ENCODE results near the gene TMEM253.

Gene TMEM253

DNA sequence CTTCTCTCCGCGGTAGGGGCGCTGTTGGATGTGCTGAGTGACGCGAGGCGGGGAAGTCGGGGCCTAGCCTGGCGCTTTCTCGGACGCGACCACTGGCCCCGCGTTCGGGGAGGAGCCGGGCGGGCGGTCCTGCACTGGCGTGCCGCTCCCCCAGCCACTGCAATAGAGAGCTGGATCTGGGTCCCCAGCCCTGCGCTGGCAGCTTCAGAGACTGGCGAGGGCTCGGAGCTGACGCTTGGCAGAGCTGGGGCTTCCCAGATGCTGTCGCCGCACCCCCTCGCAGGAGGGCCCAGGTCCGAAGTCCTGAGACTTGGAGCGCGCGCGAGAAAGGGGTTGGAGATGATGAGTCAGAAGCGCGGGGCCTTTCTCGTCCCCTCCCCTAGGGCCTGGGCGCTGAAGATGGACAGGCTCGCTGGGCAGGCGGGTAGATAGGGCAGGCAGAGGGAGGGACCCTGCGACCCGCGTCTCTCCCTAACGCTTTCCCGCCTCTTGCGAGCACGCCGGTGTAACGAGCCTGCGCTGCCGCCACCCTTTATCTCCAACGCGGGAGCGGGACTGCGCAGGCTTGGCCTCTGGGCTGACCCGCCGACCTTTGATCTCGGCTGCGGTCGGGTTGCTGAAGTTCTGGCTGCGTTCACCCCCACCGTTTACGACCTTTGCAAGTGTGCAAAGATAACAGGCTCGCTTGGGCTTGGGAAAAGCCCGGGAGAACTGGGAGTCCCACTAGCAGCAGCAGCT, 3.0 kb downstream of the TMEM253 start (continued):
- TF ChIP-seq BCL11B (tag by site-specific recombination; IDR thresholded peaks at IDR 0.05; ENCODE audit: low read depth) (peak; percentile 66), ZNF391 (tag by site-specific recombination; IDR thresholded peaks at IDR 0.05; ENCODE audit: borderline replicate concordance, low read depth) (peak; percentile 70; the same call in 1 of the 2 replicates), ZNF501 (tag by site-specific recombination; IDR thresholded peaks at IDR 0.05) (peak; percentile 67; the same call in 1 of the 2 replicates), SCRT2 (tag by site-specific recombination; IDR thresholded peaks at IDR 0.05) (no peak), KLF9 (tag by site-specific recombination; IDR thresholded peaks at IDR 0.05; ENCODE audit: low read depth) (peak; percentile 46), ZNF394 (tag by site-specific recombination; IDR thresholded peaks at IDR 0.05; ENCODE audit: borderline replicate concordance) (peak; percentile 61; the same call in 1 of the 2 replicates), BCL11A (tag by site-specific recombination; IDR thresholded peaks at IDR 0.05; ENCODE audit: low read depth) (peak; percentile 91), ZNF335 (tag by site-specific recombination; conservative IDR thresholded peaks at IDR 0.05) (peak; percentile 83), HOXC10 (CRISPR knock-in tag; IDR thresholded peaks at IDR 0.05) (peak; percentile 92; the same call in 1 of the 2 replicates), ZFP37 (tag by site-specific recombination; IDR thresholded peaks at IDR 0.05) (peak; percentile 65), RBAK (tag by site-specific recombination; IDR thresholded peaks at IDR 0.05) (no peak), YY1 (tag by site-specific recombination; IDR thresholded peaks at IDR 0.05) (peak; percentile 36), ZNF777 (tag by site-specific recombination; IDR thresholded peaks at IDR 0.05; ENCODE audit: borderline replicate concordance) (no peak), ZNF670 (tag by site-specific recombination; IDR thresholded peaks at IDR 0.05; ENCODE audit: low read depth) (no peak), ZNF610 (tag by site-specific recombination; IDR thresholded peaks at IDR 0.05; ENCODE audit: borderline replicate concordance) (peak; percentile 82), ZNF404 (tag by site-specific recombination; IDR thresholded peaks at IDR 0.05) (no peak)
- TF ChIP-seq, protein P1, sequence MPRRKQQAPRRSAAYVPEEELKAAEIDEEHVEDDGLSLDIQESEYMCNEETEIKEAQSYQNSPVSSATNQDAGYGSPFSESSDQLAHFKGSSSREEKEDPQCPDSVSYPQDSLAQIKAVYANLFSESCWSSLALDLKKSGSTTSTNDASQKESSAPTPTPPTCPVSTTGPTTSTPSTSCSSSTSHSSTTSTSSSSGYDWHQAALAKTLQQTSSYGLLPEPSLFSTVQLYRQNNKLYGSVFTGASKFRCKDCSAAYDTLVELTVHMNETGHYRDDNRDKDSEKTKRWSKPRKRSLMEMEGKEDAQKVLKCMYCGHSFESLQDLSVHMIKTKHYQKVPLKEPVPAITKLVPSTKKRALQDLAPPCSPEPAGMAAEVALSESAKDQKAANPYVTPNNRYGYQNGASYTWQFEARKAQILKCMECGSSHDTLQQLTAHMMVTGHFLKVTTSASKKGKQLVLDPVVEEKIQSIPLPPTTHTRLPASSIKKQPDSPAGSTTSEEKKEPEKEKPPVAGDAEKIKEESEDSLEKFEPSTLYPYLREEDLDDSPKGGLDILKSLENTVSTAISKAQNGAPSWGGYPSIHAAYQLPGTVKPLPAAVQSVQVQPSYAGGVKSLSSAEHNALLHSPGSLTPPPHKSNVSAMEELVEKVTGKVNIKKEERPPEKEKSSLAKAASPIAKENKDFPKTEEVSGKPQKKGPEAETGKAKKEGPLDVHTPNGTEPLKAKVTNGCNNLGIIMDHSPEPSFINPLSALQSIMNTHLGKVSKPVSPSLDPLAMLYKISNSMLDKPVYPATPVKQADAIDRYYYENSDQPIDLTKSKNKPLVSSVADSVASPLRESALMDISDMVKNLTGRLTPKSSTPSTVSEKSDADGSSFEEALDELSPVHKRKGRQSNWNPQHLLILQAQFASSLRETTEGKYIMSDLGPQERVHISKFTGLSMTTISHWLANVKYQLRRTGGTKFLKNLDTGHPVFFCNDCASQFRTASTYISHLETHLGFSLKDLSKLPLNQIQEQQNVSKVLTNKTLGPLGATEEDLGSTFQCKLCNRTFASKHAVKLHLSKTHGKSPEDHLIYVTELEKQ (tag by site-specific recombination; IDR thresholded peaks at IDR 0.05; ENCODE audit: borderline replicate concordance), result peak; percentile 64; the same call in 1 of the 2 replicates
- TF ChIP-seq, protein P2, sequence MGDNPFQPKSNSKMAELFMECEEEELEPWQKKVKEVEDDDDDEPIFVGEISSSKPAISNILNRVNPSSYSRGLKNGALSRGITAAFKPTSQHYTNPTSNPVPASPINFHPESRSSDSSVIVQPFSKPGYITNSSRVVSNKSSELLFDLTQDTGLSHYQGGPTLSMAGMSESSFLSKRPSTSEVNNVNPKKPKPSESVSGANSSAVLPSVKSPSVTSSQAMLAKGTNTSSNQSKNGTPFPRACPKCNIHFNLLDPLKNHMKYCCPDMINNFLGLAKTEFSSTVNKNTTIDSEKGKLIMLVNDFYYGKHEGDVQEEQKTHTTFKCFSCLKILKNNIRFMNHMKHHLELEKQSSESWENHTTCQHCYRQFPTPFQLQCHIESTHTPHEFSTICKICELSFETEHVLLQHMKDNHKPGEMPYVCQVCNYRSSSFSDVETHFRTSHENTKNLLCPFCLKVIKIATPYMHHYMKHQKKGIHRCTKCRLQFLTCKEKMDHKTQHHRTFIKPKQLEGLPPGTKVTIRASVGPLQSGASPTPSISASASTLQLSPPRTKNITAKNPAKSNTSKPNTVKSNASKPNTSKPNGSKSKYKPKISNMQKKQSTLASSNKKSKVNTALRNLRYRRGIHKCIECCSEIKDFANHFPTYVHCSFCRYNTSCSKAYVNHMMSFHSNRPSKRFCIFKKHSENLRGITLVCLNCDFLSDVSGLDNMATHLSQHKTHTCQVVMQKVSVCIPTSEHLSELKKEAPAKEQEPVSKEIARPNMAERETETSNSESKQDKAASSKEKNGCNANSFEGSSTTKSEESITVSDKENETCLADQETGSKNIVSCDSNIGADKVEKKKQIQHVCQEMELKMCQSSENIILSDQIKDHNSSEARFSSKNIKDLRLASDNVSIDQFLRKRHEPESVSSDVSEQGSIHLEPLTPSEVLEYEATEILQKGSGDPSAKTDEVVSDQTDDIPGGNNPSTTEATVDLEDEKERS (tag by site-specific recombination; IDR thresholded peaks at IDR 0.05), result no peak
- TF ChIP-seq, protein P3, sequence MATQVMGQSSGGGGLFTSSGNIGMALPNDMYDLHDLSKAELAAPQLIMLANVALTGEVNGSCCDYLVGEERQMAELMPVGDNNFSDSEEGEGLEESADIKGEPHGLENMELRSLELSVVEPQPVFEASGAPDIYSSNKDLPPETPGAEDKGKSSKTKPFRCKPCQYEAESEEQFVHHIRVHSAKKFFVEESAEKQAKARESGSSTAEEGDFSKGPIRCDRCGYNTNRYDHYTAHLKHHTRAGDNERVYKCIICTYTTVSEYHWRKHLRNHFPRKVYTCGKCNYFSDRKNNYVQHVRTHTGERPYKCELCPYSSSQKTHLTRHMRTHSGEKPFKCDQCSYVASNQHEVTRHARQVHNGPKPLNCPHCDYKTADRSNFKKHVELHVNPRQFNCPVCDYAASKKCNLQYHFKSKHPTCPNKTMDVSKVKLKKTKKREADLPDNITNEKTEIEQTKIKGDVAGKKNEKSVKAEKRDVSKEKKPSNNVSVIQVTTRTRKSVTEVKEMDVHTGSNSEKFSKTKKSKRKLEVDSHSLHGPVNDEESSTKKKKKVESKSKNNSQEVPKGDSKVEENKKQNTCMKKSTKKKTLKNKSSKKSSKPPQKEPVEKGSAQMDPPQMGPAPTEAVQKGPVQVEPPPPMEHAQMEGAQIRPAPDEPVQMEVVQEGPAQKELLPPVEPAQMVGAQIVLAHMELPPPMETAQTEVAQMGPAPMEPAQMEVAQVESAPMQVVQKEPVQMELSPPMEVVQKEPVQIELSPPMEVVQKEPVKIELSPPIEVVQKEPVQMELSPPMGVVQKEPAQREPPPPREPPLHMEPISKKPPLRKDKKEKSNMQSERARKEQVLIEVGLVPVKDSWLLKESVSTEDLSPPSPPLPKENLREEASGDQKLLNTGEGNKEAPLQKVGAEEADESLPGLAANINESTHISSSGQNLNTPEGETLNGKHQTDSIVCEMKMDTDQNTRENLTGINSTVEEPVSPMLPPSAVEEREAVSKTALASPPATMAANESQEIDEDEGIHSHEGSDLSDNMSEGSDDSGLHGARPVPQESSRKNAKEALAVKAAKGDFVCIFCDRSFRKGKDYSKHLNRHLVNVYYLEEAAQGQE (tag by site-specific recombination; IDR thresholded peaks at IDR 0.05), result peak; percentile 45; the same call in 1 of the 2 replicates
- TF ChIP-seq, protein P4, sequence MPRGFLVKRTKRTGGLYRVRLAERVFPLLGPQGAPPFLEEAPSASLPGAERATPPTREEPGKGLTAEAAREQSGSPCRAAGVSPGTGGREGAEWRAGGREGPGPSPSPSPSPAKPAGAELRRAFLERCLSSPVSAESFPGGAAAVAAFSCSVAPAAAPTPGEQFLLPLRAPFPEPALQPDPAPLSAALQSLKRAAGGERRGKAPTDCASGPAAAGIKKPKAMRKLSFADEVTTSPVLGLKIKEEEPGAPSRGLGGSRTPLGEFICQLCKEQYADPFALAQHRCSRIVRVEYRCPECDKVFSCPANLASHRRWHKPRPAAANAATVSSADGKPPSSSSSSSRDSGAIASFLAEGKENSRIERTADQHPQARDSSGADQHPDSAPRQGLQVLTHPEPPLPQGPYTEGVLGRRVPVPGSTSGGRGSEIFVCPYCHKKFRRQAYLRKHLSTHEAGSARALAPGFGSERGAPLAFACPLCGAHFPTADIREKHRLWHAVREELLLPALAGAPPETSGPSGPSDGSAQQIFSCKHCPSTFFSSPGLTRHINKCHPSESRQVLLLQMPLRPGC (tag by site-specific recombination; IDR thresholded peaks at IDR 0.05), result peak; percentile 77
- TF ChIP-seq, protein P5, sequence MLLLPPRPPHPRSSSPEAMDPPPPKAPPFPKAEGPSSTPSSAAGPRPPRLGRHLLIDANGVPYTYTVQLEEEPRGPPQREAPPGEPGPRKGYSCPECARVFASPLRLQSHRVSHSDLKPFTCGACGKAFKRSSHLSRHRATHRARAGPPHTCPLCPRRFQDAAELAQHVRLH (tag by site-specific recombination; IDR thresholded peaks at IDR 0.05), result peak; percentile 53; the same call in 1 of the 2 replicates
- TF ChIP-seq, protein P6, sequence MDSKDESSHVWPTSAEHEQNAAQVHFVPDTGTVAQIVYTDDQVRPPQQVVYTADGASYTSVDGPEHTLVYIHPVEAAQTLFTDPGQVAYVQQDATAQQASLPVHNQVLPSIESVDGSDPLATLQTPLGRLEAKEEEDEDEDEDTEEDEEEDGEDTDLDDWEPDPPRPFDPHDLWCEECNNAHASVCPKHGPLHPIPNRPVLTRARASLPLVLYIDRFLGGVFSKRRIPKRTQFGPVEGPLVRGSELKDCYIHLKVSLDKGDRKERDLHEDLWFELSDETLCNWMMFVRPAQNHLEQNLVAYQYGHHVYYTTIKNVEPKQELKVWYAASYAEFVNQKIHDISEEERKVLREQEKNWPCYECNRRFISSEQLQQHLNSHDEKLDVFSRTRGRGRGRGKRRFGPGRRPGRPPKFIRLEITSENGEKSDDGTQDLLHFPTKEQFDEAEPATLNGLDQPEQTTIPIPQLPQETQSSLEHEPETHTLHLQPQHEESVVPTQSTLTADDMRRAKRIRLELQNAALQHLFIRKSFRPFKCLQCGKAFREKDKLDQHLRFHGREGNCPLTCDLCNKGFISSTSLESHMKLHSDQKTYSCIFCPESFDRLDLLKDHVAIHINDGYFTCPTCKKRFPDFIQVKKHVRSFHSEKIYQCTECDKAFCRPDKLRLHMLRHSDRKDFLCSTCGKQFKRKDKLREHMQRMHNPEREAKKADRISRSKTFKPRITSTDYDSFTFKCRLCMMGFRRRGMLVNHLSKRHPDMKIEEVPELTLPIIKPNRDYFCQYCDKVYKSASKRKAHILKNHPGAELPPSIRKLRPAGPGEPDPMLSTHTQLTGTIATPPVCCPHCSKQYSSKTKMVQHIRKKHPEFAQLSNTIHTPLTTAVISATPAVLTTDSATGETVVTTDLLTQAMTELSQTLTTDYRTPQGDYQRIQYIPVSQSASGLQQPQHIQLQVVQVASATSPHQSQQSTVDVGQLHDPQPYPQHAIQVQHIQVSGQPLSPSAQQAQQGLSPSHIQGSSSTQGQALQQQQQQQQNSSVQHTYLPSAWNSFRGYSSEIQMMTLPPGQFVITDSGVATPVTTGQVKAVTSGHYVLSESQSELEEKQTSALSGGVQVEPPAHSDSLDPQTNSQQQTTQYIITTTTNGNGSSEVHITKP (tag by site-specific recombination; IDR thresholded peaks at IDR 0.05), result peak; percentile 100

Measured in HEK293 (cell line).